Tibial nerve (tissue), 4 donors: Measurements from ENCODE around the gene XG. TPM values are rescaled to one million over a fixed set of nuclear protein-coding genes. Genes with fewer than 3 reads are reported as not detected.
"Not testable (repeated sequence)": the region's sequence is repeated elsewhere in the genome, so short reads cannot be mapped to it uniquely, and the experiment has no call there.

Source experiments
- DNase-seq, 2 donors: peaks; one replicate each; pipeline ENCODE4 v3.0.0-alpha.2; 2019; ENCODE audit warnings: low spot score in 2 of 2
- H3K27ac ChIP-seq, 4 donors: fragments of 200-600 bp; sonication (generic) in 3 of 4; one replicate each; pipeline ENCODE4 v1.5.1; 2017 to 2019; ENCODE audit warnings: mild to moderate bottlenecking in 1 of 4
- H3K27me3 ChIP-seq, 2 donors: fragments of 200-600 bp; sonication (generic) in 1 of 2; one replicate each; pipeline versions ENCODE4 v1.5.1 to v1.6.0; 2017 to 2019
- H3K36me3 ChIP-seq, 3 donors: fragments of 200-600 bp; sonication (generic); one replicate each; pipeline ENCODE4 v1.5.1; 2018 to 2019
- H3K4me1 ChIP-seq, 4 donors: fragments of 200-600 bp; sonication (generic) in 3 of 4; one replicate each; pipeline ENCODE4 v1.5.1; 2017 to 2019
- H3K4me3 ChIP-seq, 4 donors: fragments of 200-600 bp; sonication (generic) in 3 of 4; one replicate each; pipeline ENCODE4 v1.5.1; 2017 to 2019; ENCODE audit warnings: mild to moderate bottlenecking in 1 of 4, moderate library complexity in 1 of 4
- H3K9me3 ChIP-seq, 4 donors: fragments of 200-600 bp; sonication (generic) in 3 of 4; one replicate each; pipeline ENCODE4 v1.5.1; 2017 to 2019
- CTCF ChIP-seq, 5 experiments: fragments of 200-600 bp in 3 of 5; fragments of 450-650 bp in 2 of 5; sonication (generic) in 3 of 5; IDR thresholded peaks; one replicate each; pipeline ENCODE4 v1.5.1; 2016 to 2019; ENCODE audit warnings: antibody characterized with exemption in 5 of 5, mild to moderate bottlenecking in 3 of 5, moderate library complexity in 2 of 5
- EP300 ChIP-seq, 2 donors: sonication (generic); formaldehyde crosslinking; IDR thresholded peaks; one replicate each; pipeline ENCODE4 v1.6.1; 2017; ENCODE audit warnings: antibody characterized with exemption in 2 of 2, mild to moderate bottlenecking in 1 of 2
- POLR2A ChIP-seq, 2 donors: fragments of 450-650 bp; IDR thresholded peaks; one replicate each; pipeline ENCODE4 v1.6.1; 2017; ENCODE audit warnings: antibody characterized with exemption in 2 of 2, mild to moderate bottlenecking in 2 of 2, moderate library complexity in 2 of 2
- WGBS, 2 donors: methylation state at CpG; one replicate each; pipeline ENCODE4 v1.1.5; 2018; 5-methylcytosine and 5-hydroxymethylcytosine counted together
- total RNA-seq, 4 donors: library from RNA; depleted of rRNA; stranded (reverse); fragments of >200 nt; gene quantifications; one replicate each; pipeline ENCODE4 v1.1.0, GENCODE V29; 2016

XG gene
- total RNA-seq, 4 donors from 2014 or later, result 1.2 to 5.1 (median 3.1) TPM

GRCh38 chrX:2735270-2735669 lies 16.6 kb upstream of the XG start:
- Histone ChIP-seq H3K27me3 (no peaks in the 10 kb centered on the region), H3K27ac (no peak overlapping the region), H3K9me3 (no peaks in the 10 kb centered on the region), H3K4me3 (no peak overlapping the region), H3K36me3 (peaks cover 0 to 98% (median 5%) of the 10 kb centered on the region in 3 donors), H3K4me1 (no peaks in the 10 kb centered on the region)
- no peak for TF ChIP-seq POLR2A (IDR thresholded peaks at IDR 0.05)
- TF ChIP-seq CTCF (IDR thresholded peaks at IDR 0.05), result no peak
- no peak for TF ChIP-seq EP300 (IDR thresholded peaks at IDR 0.05)
- no peak for DNase-seq
- 89 to 97% methylated on average over 4 of the region's 4 CpGs for WGBS, 2 donors

- H3K27ac ChIP-seq, result no peak overlapping the region
- no peaks in the 10 kb centered on the region for H3K9me3 ChIP-seq
- H3K4me1 ChIP-seq, result no peaks in the 10 kb centered on the region
- no peak overlapping the region for H3K4me3 ChIP-seq
- DNase-seq, result no peak
- H3K27me3 ChIP-seq, result no peaks in the 10 kb centered on the region
- H3K36me3 ChIP-seq, result peaks cover 0 to 83% (median 11%) of the 10 kb centered on the region in 3 donors
- TF ChIP-seq EP300 (IDR thresholded peaks at IDR 0.05) (no peak), POLR2A (IDR thresholded peaks at IDR 0.05) (no peak), CTCF (IDR thresholded peaks at IDR 0.05) (no peak)
- WGBS, 2 donors, result 91 to 92% methylated on average over 11 of the region's 11 CpGs
These were observed 11.2 kb upstream of the XG start for GRCh38 chrX:2740672-2741071.

- WGBS, 2 donors, result 93 to 99% methylated on average over 3 of the region's 3 CpGs
- H3K36me3 ChIP-seq, result peaks cover 0 to 76% (median 11%) of the 10 kb centered on the region in 3 donors
- no peak overlapping the region for H3K4me3 ChIP-seq
These were observed 10.5 kb upstream of the XG start for GRCh38 chrX:2741386-2741785.

GRCh38 chrX:2746250-2746649 lies 5.6 kb upstream of the XG start:
- not testable (repeated sequence) for H3K4me1 ChIP-seq, DNase-seq, H3K27me3 ChIP-seq, H3K4me3 ChIP-seq, H3K9me3 ChIP-seq
- Histone ChIP-seq H3K27ac (peak overlapping the region in 1 of 4 donors; percentile 38), H3K36me3 (peaks cover 0 to 27% (median 2%) of the 10 kb centered on the region in 3 donors)
- 48 to 52% methylated on average over 6 of the region's 6 CpGs for WGBS, 2 donors

More at GRCh38 chrX:2741386-2741785, 10.5 kb upstream of the XG start:
- DNase-seq, result no peak
- no peaks in the 10 kb centered on the region for H3K27me3 ChIP-seq
- H3K4me1 ChIP-seq, result peaks cover 0 to 5% (median 0%) of the 10 kb centered on the region in 4 donors
- H3K27ac ChIP-seq, result no peak overlapping the region
- H3K9me3 ChIP-seq, result no peaks in the 10 kb centered on the region
- TF ChIP-seq POLR2A (IDR thresholded peaks at IDR 0.05) (no peak), CTCF (IDR thresholded peaks at IDR 0.05) (no peak), EP300 (IDR thresholded peaks at IDR 0.05) (no peak)

GRCh38 chrX:2748171-2748814 lies 3.5 kb upstream of the XG start:
- DNase-seq, result no peak
- TF ChIP-seq POLR2A (IDR thresholded peaks at IDR 0.05) (no peak), EP300 (IDR thresholded peaks at IDR 0.05) (no peak), CTCF (IDR thresholded peaks at IDR 0.05) (no peak)
- Histone ChIP-seq H3K36me3 (peaks cover 0 to 10% (median 0%) of the 10 kb centered on the region in 3 donors), H3K4me1 (peaks cover 0 to 5% (median 0%) of the 10 kb centered on the region in 4 donors), H3K4me3 (no peak overlapping the region), H3K9me3 (no peaks in the 10 kb centered on the region), H3K27ac (no peak overlapping the region), H3K27me3 (no peaks in the 10 kb centered on the region)
- 68 to 72% methylated on average over 8 of the region's 8 CpGs for WGBS, 2 donors
